NCI-H345 treated with DMSO at 0.1 percent for 48 hours (cell line): ENCODE results near the gene PAK5.

ENCODE experiments used
- DNase-seq: peaks from one replicate; lab custom pipeline; 2025; ENCODE audit not compliant: unreplicated experiment; lab: John Stamatoyannopoulos, UW

PAK5 gene

GRCh38 chr20:9532069-9532838 lies 306.6 kb downstream of the PAK5 start:
- DNase-seq: peak; percentile 77

DNA sequence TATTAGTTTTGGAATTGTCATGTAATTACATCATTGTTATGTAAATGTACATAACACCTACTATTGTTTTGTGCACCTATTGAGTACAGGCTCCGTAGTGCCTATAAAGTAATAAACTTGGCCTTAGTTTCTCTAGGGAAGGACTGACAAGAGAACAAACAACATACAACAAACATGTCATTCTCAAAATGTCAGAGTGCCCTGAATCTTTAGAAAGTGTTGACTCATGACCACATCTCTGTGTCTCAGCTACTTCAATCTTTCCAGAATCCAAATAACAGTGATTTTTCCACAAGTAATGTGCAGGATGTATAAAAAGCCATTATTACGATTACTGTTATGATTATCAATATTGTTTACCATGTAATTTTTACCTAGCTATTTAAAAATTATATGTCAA lies 307.3 kb downstream of the PAK5 start:
- no peak for DNase-seq

DNA sequence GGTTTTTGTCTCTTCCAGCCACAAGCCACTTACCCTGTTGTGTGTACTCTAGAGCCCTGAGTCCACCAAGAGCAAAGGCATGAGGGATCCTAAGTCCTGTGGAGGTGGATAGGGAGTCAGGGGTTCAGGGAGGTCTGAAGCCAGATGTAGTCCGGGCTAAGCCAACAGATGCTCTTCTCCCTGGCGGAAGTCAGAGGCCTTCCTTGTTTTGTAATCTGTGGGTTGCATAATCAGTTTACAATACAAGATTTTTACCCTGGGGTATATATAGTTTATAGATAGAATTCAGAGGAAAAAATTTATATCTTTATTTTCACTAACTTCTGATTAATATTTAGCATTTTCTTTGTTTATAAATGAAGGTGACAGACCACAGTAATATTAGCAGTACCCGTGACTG lies 315.2 kb downstream of the PAK5 start:
- no peak for DNase-seq

- peak; percentile 57 for DNase-seq
These were observed 318.8 kb downstream of the PAK5 start for GRCh38 chr20:9520086-9520485.

DNA sequence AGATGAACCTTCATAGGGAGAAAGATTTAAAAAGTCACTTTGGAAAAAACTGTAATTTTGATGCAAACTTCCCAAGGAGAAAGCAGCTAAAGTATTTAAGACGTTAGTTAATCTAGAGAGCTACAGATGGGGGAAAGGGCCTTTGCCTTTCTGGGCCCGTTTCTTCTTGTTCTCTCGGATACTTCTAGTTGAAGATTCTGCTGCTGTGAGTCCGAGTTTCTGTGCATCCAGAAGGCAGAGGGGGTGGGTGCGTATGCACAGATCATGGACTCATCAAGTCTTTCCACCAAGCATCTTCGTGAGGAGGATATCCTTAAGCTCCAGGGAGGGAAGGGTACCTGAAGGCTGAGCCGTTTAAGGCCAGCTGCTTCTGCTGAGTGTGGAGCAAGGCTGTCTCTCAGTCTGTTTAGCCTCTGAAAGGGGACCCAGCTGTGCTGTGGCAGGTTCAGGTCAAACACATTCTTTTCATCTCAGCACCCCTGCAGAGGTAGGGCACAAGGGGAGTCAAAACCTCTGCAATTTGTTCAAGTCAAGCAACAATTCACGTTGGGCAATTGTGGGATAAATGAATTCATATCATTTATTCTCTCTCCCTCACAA lies 320.2 kb downstream of the PAK5 start:
- DNase-seq: no peak

DNA sequence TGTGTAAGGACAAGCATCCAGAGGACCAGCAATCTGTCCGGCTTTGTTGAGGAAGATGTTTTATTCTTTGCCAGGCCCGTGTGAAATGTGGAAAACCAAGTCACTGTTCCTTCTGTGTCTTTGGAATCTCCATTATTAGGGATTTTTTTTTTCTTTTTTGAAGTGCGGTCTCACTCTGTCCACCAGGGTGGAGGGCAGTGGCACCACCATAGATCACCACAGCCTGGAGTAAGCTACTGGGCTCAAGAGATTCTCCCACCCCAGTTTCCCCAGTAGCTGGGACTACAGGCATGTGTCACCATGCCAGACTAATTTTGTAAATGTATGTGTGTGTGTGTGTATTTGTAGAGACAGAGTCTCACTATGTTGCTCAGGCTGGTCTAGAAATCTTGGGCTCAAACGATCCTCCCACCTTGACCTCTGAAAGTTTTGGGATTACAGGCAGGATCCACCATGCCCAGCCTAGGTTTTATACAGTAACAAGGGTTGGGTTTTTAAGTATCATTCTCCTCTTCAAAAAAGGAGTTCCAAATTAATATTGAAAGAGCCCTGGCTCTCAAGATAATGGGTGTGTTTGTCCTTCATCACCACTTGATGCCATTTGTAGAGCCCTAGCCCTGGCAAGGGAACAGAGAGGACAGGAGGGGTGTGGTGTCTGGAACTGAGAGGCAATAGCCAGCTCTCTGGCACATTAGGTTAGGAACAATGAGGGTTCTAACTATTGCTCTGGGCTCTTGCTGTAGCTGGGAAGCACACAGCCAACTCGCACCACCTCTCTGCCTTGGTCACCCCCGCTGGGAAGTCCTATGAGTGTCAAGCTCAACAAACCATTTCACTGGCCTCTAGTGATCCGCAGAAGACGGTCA lies 321.3 kb downstream of the PAK5 start:
- no peak for DNase-seq

DNA sequence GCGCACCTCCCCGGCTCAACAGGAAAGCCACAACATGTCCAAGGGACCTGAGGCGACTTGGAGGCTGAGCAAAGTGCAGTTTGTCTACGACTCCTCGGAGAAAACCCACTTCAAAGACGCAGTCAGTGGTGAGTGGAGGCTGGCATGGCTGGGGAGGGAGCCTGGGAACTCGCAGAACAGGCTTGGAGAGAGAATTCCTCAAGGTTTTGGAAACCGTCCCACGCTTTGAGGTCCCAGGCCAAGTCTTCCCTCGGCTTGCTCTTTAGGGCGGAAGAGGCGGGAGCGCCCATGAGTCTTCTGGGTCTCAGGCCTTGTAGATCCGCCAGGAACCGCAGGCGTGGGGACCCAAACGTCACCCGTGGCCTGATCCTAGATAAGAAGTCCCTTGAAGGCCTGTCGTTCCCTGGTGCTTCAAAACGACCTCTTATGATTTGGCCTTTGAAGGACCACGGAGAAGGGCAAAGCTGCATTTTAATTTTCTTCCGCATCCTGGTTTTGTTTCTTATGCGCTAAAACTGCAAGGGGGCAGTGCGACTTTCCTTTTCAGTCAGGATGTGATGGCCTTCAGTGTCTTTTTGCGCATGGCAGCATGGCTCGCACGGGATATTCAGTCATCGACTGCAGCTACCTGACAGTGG lies 322.5 kb downstream of the PAK5 start:
- DNase-seq: no peak

GRCh38 chr20:9515741-9516233 lies 323.1 kb downstream of the PAK5 start:
- DNase-seq: no peak

DNA sequence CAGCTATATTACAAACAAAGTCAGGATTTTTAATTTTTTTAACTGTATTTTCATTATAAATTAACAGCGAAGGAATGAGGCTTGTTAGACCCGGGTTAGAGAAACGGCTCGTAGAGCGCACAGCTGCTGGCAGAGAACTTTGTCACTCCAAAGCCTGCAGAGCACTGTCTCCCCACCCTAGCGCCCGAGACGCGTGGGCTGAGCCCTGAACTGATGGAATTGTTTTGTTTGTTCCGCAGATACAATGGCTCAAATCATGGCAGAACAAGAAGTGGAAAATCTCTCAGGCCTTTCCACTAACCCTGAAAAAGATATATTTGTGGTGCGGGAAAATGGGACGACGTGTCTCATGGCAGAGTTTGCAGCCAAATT lies 323.7 kb downstream of the PAK5 start:
- DNase-seq: no peak

GRCh38 chr20:9514461-9515213 lies 324.2 kb downstream of the PAK5 start, which contains the start of gene LAMP5:
LAMP5 (plus strand) TSS chr20:9514590; CDS start chr20:9514853, 263 bp downstream.
- DNase-seq: peak; percentile 63

GRCh38 chr20:9514072-9514460 lies 324.8 kb downstream of the PAK5 start:
- DNase-seq: peak; percentile 63

DNA sequence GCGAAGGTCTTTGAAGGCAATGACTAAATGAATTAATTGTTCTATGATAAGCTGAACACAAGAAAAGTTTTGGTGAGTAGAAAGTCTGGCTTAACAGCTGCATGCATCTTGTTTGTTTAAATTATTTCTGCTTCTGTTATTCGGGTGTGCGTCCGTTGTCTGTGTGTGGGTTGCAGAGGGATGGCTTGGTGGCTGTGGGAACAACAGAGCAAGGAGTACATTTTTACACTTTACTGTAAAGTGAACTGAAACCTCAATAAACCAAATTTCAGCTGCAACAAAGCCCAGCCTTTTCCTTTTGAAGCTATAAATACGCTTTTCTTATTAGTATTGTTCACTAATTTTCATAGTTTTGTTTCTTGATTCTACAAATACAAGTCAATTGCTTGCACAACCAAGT lies 328.0 kb downstream of the PAK5 start:
- no peak for DNase-seq

- DNase-seq: no peak
These were observed 329.6 kb downstream of the PAK5 start for GRCh38 chr20:9509246-9509645.

- no peak for DNase-seq
These were observed 330.1 kb downstream of the PAK5 start for GRCh38 chr20:9508696-9509178.

GRCh38 chr20:9508240-9508661 lies 330.6 kb downstream of the PAK5 start:
- no peak for DNase-seq

DNA sequence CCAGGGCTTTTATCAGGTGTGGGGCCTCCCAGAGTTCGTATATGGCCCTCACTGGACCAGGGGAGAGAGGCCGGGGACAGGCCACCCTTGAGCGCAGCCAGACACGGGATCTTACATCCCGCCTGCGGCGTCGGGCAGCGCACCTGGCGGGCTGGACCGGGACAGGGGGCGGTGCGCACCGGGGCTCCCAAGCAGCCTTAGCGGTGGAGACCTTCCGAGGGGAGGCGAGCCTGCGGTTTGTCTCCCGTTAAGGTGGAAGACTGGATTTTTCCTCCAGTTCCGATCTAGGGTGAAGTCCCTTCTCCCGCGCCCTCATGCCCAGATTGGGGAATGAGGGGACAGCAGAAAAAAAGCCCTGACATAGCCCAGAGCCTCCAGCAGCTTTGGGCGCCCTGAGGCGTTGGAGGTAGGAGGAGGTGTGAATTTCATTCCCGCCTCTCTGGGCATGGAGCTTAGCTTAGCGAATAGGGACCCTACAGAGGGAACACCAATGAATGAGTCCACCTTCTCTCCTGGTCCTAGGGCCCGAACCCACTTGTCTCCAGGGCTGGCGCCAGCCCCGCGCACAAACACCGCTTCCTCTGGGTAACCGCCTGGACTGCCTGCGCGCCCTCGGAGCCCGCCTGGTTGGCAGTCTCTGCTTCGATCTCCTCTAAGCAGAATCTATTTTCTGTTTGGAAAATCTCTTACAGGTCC lies 331.2 kb downstream of the PAK5 start:
- DNase-seq: no peak

- DNase-seq: no peak
These were observed 331.9 kb downstream of the PAK5 start for GRCh38 chr20:9506964-9507369.

- no peak for DNase-seq
These were observed 332.5 kb downstream of the PAK5 start for GRCh38 chr20:9506280-9506821.

DNA sequence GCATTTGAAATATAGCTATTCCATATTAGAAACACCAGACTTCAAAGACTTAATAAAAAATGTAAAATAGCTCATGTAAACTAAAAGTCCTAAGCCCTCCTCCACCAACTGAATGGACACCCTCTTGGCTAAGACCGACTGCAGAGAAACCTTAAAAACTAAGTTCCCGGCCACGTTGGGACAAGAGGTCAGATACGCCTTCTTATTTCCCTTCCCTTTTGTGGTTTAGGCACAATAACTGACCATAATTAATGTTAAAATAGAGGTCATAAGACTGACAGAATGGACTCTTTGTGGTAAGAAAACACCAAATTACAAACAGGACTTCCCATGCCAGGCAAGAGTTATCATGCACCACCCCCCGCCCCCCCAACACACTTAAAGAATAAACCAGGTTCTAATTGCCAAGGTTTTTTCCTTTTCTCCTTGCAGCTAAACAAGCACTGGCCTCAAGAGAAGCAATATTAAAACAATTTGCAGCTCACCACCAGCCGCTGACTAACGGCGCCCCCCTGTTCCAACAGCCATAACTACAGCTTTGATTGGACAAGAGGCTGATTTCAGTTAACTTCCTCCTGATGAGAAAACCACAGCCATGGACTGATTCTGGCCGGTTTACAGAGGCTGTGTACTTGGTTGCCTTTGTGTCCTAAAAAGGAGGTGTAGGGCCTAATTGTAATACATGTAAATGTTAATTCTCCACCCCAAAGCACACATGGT lies 335.2 kb downstream of the PAK5 start:
- DNase-seq: no peak
